IPS-20b (cell line): ENCODE results near the gene LURAP1L.

Source experiments
- H3K27ac ChIP-seq: one replicate; pipeline ENCODE4 v1.5.1; 2013; ENCODE audit warnings: low read length
- H3K27me3 ChIP-seq: 2 replicates; pipeline ENCODE4 v1.6.1; 2013; ENCODE audit warnings: mild to moderate bottlenecking, low read length, inconsistent platforms; ENCODE audit not compliant: insufficient read depth
- H3K36me3 ChIP-seq: 2 replicates; pipeline ENCODE4 v1.6.1; 2013; ENCODE audit warnings: low read depth, mild to moderate bottlenecking, inconsistent platforms, low read length, moderate library complexity; ENCODE audit not compliant: insufficient read depth
- H3K4me1 ChIP-seq: 2 replicates; pipeline ENCODE4 v1.6.1; 2013; ENCODE audit warnings: mild to moderate bottlenecking, control low read depth, inconsistent platforms, low read length, moderate library complexity; ENCODE audit not compliant: insufficient read depth
- H3K4me3 ChIP-seq: 2 replicates; pipeline ENCODE4 v1.5.1; 2013; ENCODE audit warnings: mild to moderate bottlenecking, low read length, inconsistent platforms
- H3K9ac ChIP-seq: 2 replicates; pipeline ENCODE4 v1.6.1; 2013; ENCODE audit warnings: low read depth, mild to moderate bottlenecking, inconsistent platforms, low read length, moderate library complexity
- H3K9me3 ChIP-seq: 2 replicates; pipeline ENCODE4 v1.6.1; 2013; ENCODE audit warnings: mild to moderate bottlenecking, low read depth, low read length, inconsistent platforms; ENCODE audit not compliant: insufficient read depth

Gene LURAP1L

GRCh38 chr9:12816656-12817101 is 41.9 kb downstream of the LURAP1L start:
- no peaks in the 10 kb centered on the region for H3K36me3 ChIP-seq
- H3K4me3 ChIP-seq = no peak overlapping the region
- no peaks in the 10 kb centered on the region for H3K4me1 ChIP-seq
- H3K27ac ChIP-seq = no peak overlapping the region
- no peaks in the 10 kb centered on the region for H3K27me3 ChIP-seq
- H3K9me3 ChIP-seq = no peaks in the 10 kb centered on the region
- no peak overlapping the region for H3K9ac ChIP-seq

- H3K36me3 ChIP-seq = no peaks in the 10 kb centered on the region
- no peaks in the 10 kb centered on the region for H3K27me3 ChIP-seq
- H3K9ac ChIP-seq = no peak overlapping the region
- H3K27ac ChIP-seq = no peak overlapping the region
- no peaks in the 10 kb centered on the region for H3K9me3 ChIP-seq
- H3K4me3 ChIP-seq = no peak overlapping the region
- H3K4me1 ChIP-seq = no peaks in the 10 kb centered on the region
Observed at GRCh38 chr9:12817702-12818101, 42.9 kb downstream of the LURAP1L start.

GRCh38 chr9:12818431-12819000 is 43.7 kb downstream of the LURAP1L start:
- H3K4me1 ChIP-seq = no peaks in the 10 kb centered on the region
- no peak overlapping the region for H3K9ac ChIP-seq
- H3K36me3 ChIP-seq = no peaks in the 10 kb centered on the region
- H3K27ac ChIP-seq = no peak overlapping the region
- H3K4me3 ChIP-seq = no peak overlapping the region
- H3K27me3 ChIP-seq = no peaks in the 10 kb centered on the region
- H3K9me3 ChIP-seq = no peaks in the 10 kb centered on the region

GRCh38 chr9:12819436-12820185 is 44.8 kb downstream of the LURAP1L start:
- no peaks in the 10 kb centered on the region for H3K36me3 ChIP-seq
- H3K4me1 ChIP-seq = no peaks in the 10 kb centered on the region
- no peak overlapping the region for H3K27ac ChIP-seq
- H3K9me3 ChIP-seq = no peaks in the 10 kb centered on the region
- no peak overlapping the region for H3K4me3 ChIP-seq
- H3K9ac ChIP-seq = no peak overlapping the region
- no peaks in the 10 kb centered on the region for H3K27me3 ChIP-seq

GRCh38 chr9:12822111-12822510 is 47.3 kb downstream of the LURAP1L start:
- Histone ChIP-seq H3K27me3 (no peaks in the 10 kb centered on the region), H3K4me1 (no peaks in the 10 kb centered on the region), H3K9ac (no peak overlapping the region), H3K9me3 (no peaks in the 10 kb centered on the region), H3K36me3 (no peaks in the 10 kb centered on the region), H3K4me3 (no peak overlapping the region), H3K27ac (no peak overlapping the region)

GRCh38 chr9:12826924-12827565 is 52.2 kb downstream of the LURAP1L start:
- Histone ChIP-seq H3K9me3 (no peaks in the 10 kb centered on the region), H3K36me3 (no peaks in the 10 kb centered on the region), H3K27ac (no peak overlapping the region), H3K4me1 (0 out of 2 replicates have a peak, but pooled peaks cover 3% of the 10 kb centered on the region), H3K9ac (no peak overlapping the region), H3K27me3 (no peaks in the 10 kb centered on the region), H3K4me3 (no peak overlapping the region)

- H3K27me3 ChIP-seq = no peaks in the 10 kb centered on the region
- H3K9me3 ChIP-seq = no peaks in the 10 kb centered on the region
- no peak overlapping the region for H3K9ac ChIP-seq
- H3K36me3 ChIP-seq = no peaks in the 10 kb centered on the region
- H3K4me1 ChIP-seq = 0 out of 2 replicates have a peak, but pooled peaks cover under 1% of the 10 kb centered on the region
- no peak overlapping the region for H3K4me3 ChIP-seq
- H3K27ac ChIP-seq = no peak overlapping the region
Observed at GRCh38 chr9:12833701-12834100, 58.9 kb downstream of the LURAP1L start.

- Histone ChIP-seq H3K4me3 (no peak overlapping the region), H3K27ac (no peak overlapping the region), H3K4me1 (no peaks in the 10 kb centered on the region), H3K27me3 (no peaks in the 10 kb centered on the region), H3K9me3 (no peaks in the 10 kb centered on the region), H3K9ac (no peak overlapping the region), H3K36me3 (no peaks in the 10 kb centered on the region)
Observed at GRCh38 chr9:12838546-12838945, 63.7 kb downstream of the LURAP1L start.

- Histone ChIP-seq H3K4me3 (no peak overlapping the region), H3K27ac (no peak overlapping the region), H3K27me3 (no peaks in the 10 kb centered on the region), H3K9ac (no peak overlapping the region), H3K36me3 (no peaks in the 10 kb centered on the region), H3K9me3 (no peaks in the 10 kb centered on the region; the same call in 1 of the 2 replicates), H3K4me1 (no peaks in the 10 kb centered on the region)
Observed at GRCh38 chr9:12843735-12844134, 68.9 kb downstream of the LURAP1L start.

GRCh38 chr9:12846035-12846434 is 71.2 kb downstream of the LURAP1L start:
- Histone ChIP-seq H3K27me3 (no peaks in the 10 kb centered on the region), H3K4me1 (no peaks in the 10 kb centered on the region), H3K27ac (no peak overlapping the region), H3K4me3 (no peak overlapping the region), H3K9ac (no peak overlapping the region), H3K9me3 (no peaks in the 10 kb centered on the region; the same call in 1 of the 2 replicates), H3K36me3 (no peaks in the 10 kb centered on the region)

GRCh38 chr9:12847561-12847960 is 72.7 kb downstream of the LURAP1L start:
- Histone ChIP-seq H3K4me1 (no peaks in the 10 kb centered on the region), H3K9me3 (no peaks in the 10 kb centered on the region; the same call in 1 of the 2 replicates), H3K4me3 (no peak overlapping the region), H3K27me3 (no peaks in the 10 kb centered on the region), H3K36me3 (no peaks in the 10 kb centered on the region), H3K27ac (no peak overlapping the region), H3K9ac (no peak overlapping the region)
